Measurements from ENCODE around the gene EXOC2. TPM values are rescaled to one million over a fixed set of nuclear protein-coding genes. Genes with fewer than 3 reads are reported as not detected.

The EXOC2 gene
- polyA plus RNA-seq, 4 donors = 4.5 to 14.1 (median 8.8) TPM

- Histone ChIP-seq H3K9me3 (ENCODE audit: control insufficient read depth in 2 of 2, insufficient read depth in 1 of 2, low read depth in 1 of 2, low read length in 1 of 2) (no peaks in the 10 kb centered on the region), H3K4me3 (ENCODE audit: low read depth in 1 of 3, low read length in 3 of 3) (no peak overlapping the region), H3K27ac (ENCODE audit: low read depth in 1 of 3, low read length in 2 of 3) (no peak overlapping the region), H3K4me1 (ENCODE audit: control insufficient read depth in 3 of 3, insufficient read depth in 2 of 3, low read depth in 1 of 3, low read length in 2 of 3) (peaks cover 0 to 4% (median 2%) of the 10 kb centered on the region in 3 donors), H3K36me3 (ENCODE audit: control insufficient read depth in 3 of 3, insufficient read depth in 2 of 3, low read depth in 1 of 3, low read length in 3 of 3) (peaks cover 0 to 2% (median 0%) of the 10 kb centered on the region in 3 donors), H3K27me3 (ENCODE audit: control insufficient read depth in 3 of 3, insufficient read depth in 3 of 3, low read length in 3 of 3) (no peaks in the 10 kb centered on the region)
- FAIRE-seq (no peak), DNase-seq (no peak)
- 89 to 94% (median 90%) methylated on average over 5 of the region's 5 CpGs for WGBS, 3 donors
Measured at GRCh38 chr6:680666-681340, 12.1 kb downstream of the EXOC2 start.

GRCh38 chr6:680251-680650, 12.7 kb downstream of the EXOC2 start:
- DNase-seq (no peak), FAIRE-seq (no peak)
- Histone ChIP-seq H3K9me3 (ENCODE audit: control insufficient read depth in 2 of 2, insufficient read depth in 1 of 2, low read depth in 1 of 2, low read length in 1 of 2) (no peaks in the 10 kb centered on the region), H3K4me3 (ENCODE audit: low read depth in 1 of 3, low read length in 3 of 3) (no peak overlapping the region), H3K36me3 (ENCODE audit: control insufficient read depth in 3 of 3, insufficient read depth in 2 of 3, low read depth in 1 of 3, low read length in 3 of 3) (peaks cover 0 to 2% (median 0%) of the 10 kb centered on the region in 3 donors), H3K27ac (ENCODE audit: low read depth in 1 of 3, low read length in 2 of 3) (peak overlapping the region in 1 of 3 donors; percentile 18), H3K27me3 (ENCODE audit: control insufficient read depth in 3 of 3, insufficient read depth in 3 of 3, low read length in 3 of 3) (no peaks in the 10 kb centered on the region), H3K4me1 (ENCODE audit: control insufficient read depth in 3 of 3, insufficient read depth in 2 of 3, low read depth in 1 of 3, low read length in 2 of 3) (peaks cover 0 to 4% (median 2%) of the 10 kb centered on the region in 3 donors)
- 74 to 90% (median 75%) methylated on average over 2 of the region's 2 CpGs for WGBS, 3 donors

GRCh38 chr6:679282-679681, 13.7 kb downstream of the EXOC2 start:
- Histone ChIP-seq H3K4me3 (ENCODE audit: low read depth in 1 of 3, low read length in 3 of 3) (no peak overlapping the region), H3K9me3 (ENCODE audit: control insufficient read depth in 2 of 2, insufficient read depth in 1 of 2, low read depth in 1 of 2, low read length in 1 of 2) (no peaks in the 10 kb centered on the region), H3K36me3 (ENCODE audit: control insufficient read depth in 3 of 3, insufficient read depth in 2 of 3, low read depth in 1 of 3, low read length in 3 of 3) (peaks cover 0 to 2% (median 0%) of the 10 kb centered on the region in 3 donors), H3K27me3 (ENCODE audit: control insufficient read depth in 3 of 3, insufficient read depth in 3 of 3, low read length in 3 of 3) (no peaks in the 10 kb centered on the region), H3K4me1 (ENCODE audit: control insufficient read depth in 3 of 3, insufficient read depth in 2 of 3, low read depth in 1 of 3, low read length in 2 of 3) (peaks cover 0 to 4% (median 2%) of the 10 kb centered on the region in 3 donors), H3K27ac (ENCODE audit: low read depth in 1 of 3, low read length in 2 of 3) (peak overlapping the region in 2 of 3 donors; percentile 21 to 24)
- FAIRE-seq (no peak), DNase-seq (no peak)
- WGBS, 3 donors = 68 to 81% (median 81%) methylated on average over 9 of the region's 9 CpGs

- FAIRE-seq = no peak
- DNase-seq = no peak
- Histone ChIP-seq H3K4me1 (ENCODE audit: control insufficient read depth in 3 of 3, insufficient read depth in 2 of 3, low read depth in 1 of 3, low read length in 2 of 3) (peaks cover 0 to 4% (median 2%) of the 10 kb centered on the region in 3 donors), H3K36me3 (ENCODE audit: control insufficient read depth in 3 of 3, insufficient read depth in 2 of 3, low read depth in 1 of 3, low read length in 3 of 3) (peaks cover 0 to 2% (median 0%) of the 10 kb centered on the region in 3 donors), H3K27ac (ENCODE audit: low read depth in 1 of 3, low read length in 2 of 3) (peak overlapping the region in 1 of 3 donors; percentile 11), H3K4me3 (ENCODE audit: low read depth in 1 of 3, low read length in 3 of 3) (no peak overlapping the region), H3K9me3 (ENCODE audit: control insufficient read depth in 2 of 2, insufficient read depth in 1 of 2, low read depth in 1 of 2, low read length in 1 of 2) (no peaks in the 10 kb centered on the region), H3K27me3 (ENCODE audit: control insufficient read depth in 3 of 3, insufficient read depth in 3 of 3, low read length in 3 of 3) (no peaks in the 10 kb centered on the region)
- 60 to 86% (median 82%) methylated on average over 3 of the region's 3 CpGs for WGBS, 3 donors
Measured at GRCh38 chr6:678520-678919, 14.4 kb downstream of the EXOC2 start.

GRCh38 chr6:677919-678318, 15.0 kb downstream of the EXOC2 start:
- no peaks in the 10 kb centered on the region for H3K9me3 ChIP-seq (ENCODE audit: control insufficient read depth in 2 of 2, insufficient read depth in 1 of 2, low read depth in 1 of 2, low read length in 1 of 2)
- WGBS, 3 donors = 91 to 97% (median 94%) methylated on average over 4 of the region's 4 CpGs
- no peak overlapping the region for H3K4me3 ChIP-seq (ENCODE audit: low read depth in 1 of 3, low read length in 3 of 3)
- no peak for DNase-seq
- no peak overlapping the region for H3K27ac ChIP-seq (ENCODE audit: low read depth in 1 of 3, low read length in 2 of 3)
- FAIRE-seq = no peak
- H3K4me1 ChIP-seq (ENCODE audit: control insufficient read depth in 3 of 3, insufficient read depth in 2 of 3, low read depth in 1 of 3, low read length in 2 of 3) = peaks cover 0 to 4% (median 1%) of the 10 kb centered on the region in 3 donors
- peaks cover 0 to 2% (median 0%) of the 10 kb centered on the region in 3 donors for H3K36me3 ChIP-seq (ENCODE audit: control insufficient read depth in 3 of 3, insufficient read depth in 2 of 3, low read depth in 1 of 3, low read length in 3 of 3)
- no peaks in the 10 kb centered on the region for H3K27me3 ChIP-seq (ENCODE audit: control insufficient read depth in 3 of 3, insufficient read depth in 3 of 3, low read length in 3 of 3)

- 75 to 89% (median 86%) methylated on average over 3 of the region's 3 CpGs for WGBS, 3 donors
- H3K9me3 ChIP-seq (ENCODE audit: control insufficient read depth in 2 of 2, insufficient read depth in 1 of 2, low read depth in 1 of 2, low read length in 1 of 2) = no peaks in the 10 kb centered on the region
- no peaks in the 10 kb centered on the region for H3K27me3 ChIP-seq (ENCODE audit: control insufficient read depth in 3 of 3, insufficient read depth in 3 of 3, low read length in 3 of 3)
- no peaks in the 10 kb centered on the region for H3K36me3 ChIP-seq (ENCODE audit: control insufficient read depth in 3 of 3, insufficient read depth in 2 of 3, low read depth in 1 of 3, low read length in 3 of 3)
- no peak overlapping the region for H3K4me3 ChIP-seq (ENCODE audit: low read depth in 1 of 3, low read length in 3 of 3)
- H3K27ac ChIP-seq (ENCODE audit: low read depth in 1 of 3, low read length in 2 of 3) = no peak overlapping the region
- FAIRE-seq (no peak), DNase-seq (no peak)
- no peaks in the 10 kb centered on the region for H3K4me1 ChIP-seq (ENCODE audit: control insufficient read depth in 3 of 3, insufficient read depth in 2 of 3, low read depth in 1 of 3, low read length in 2 of 3)
Measured at GRCh38 chr6:674956-675355, 18.0 kb downstream of the EXOC2 start.

- no peak for FAIRE-seq
- Histone ChIP-seq H3K9me3 (ENCODE audit: control insufficient read depth in 2 of 2, insufficient read depth in 1 of 2, low read depth in 1 of 2, low read length in 1 of 2) (no peaks in the 10 kb centered on the region), H3K27ac (ENCODE audit: low read depth in 1 of 3, low read length in 2 of 3) (no peak overlapping the region), H3K4me1 (ENCODE audit: control insufficient read depth in 3 of 3, insufficient read depth in 2 of 3, low read depth in 1 of 3, low read length in 2 of 3) (no peaks in the 10 kb centered on the region), H3K4me3 (ENCODE audit: low read depth in 1 of 3, low read length in 3 of 3) (no peak overlapping the region), H3K36me3 (ENCODE audit: control insufficient read depth in 3 of 3, insufficient read depth in 2 of 3, low read depth in 1 of 3, low read length in 3 of 3) (peaks cover 0 to 2% (median 0%) of the 10 kb centered on the region in 3 donors), H3K27me3 (ENCODE audit: control insufficient read depth in 3 of 3, insufficient read depth in 3 of 3, low read length in 3 of 3) (no peaks in the 10 kb centered on the region)
- DNase-seq = no peak
Measured at GRCh38 chr6:674406-674805, 18.5 kb downstream of the EXOC2 start.

- Histone ChIP-seq H3K36me3 (ENCODE audit: control insufficient read depth in 3 of 3, insufficient read depth in 2 of 3, low read depth in 1 of 3, low read length in 3 of 3) (peaks cover 0 to 5% (median 0%) of the 10 kb centered on the region in 3 donors), H3K27ac (ENCODE audit: low read depth in 1 of 3, low read length in 2 of 3) (no peak overlapping the region), H3K9me3 (ENCODE audit: control insufficient read depth in 2 of 2, insufficient read depth in 1 of 2, low read depth in 1 of 2, low read length in 1 of 2) (no peaks in the 10 kb centered on the region), H3K4me1 (ENCODE audit: control insufficient read depth in 3 of 3, insufficient read depth in 2 of 3, low read depth in 1 of 3, low read length in 2 of 3) (no peaks in the 10 kb centered on the region), H3K4me3 (ENCODE audit: low read depth in 1 of 3, low read length in 3 of 3) (no peak overlapping the region), H3K27me3 (ENCODE audit: control insufficient read depth in 3 of 3, insufficient read depth in 3 of 3, low read length in 3 of 3) (no peaks in the 10 kb centered on the region)
- no peak for DNase-seq
- 95 to 100% (median 96%) methylated on average over 1 to 6 of the region's 7 CpGs for WGBS, 3 donors
- FAIRE-seq = no peak
Measured at GRCh38 chr6:667253-667927, 25.5 kb downstream of the EXOC2 start.

Measured in small intestine (tissue), 7 donors.